H1 (cell line): ENCODE results near the gene PPIAL4G. TPM values are rescaled to one million over a fixed set of nuclear protein-coding genes. Genes with fewer than 3 reads are reported as not detected.
"Not testable (repeated sequence)": the region's sequence is repeated elsewhere in the genome, so short reads cannot be mapped to it uniquely, and the experiment has no call there.

Experiments
- CTCF ChIA-PET: fragments of 300-600 bp; sonication (Branson Sonifier 250); formaldehyde crosslinking; loops from one replicate; lab custom pipeline; 2021; ENCODE audit not compliant: partially characterized antibody; lab: Charles Lee
- POLR2A ChIA-PET: fragments of 300-600 bp; sonication (Branson Sonifier 250); formaldehyde crosslinking; loops from one replicate; lab custom pipeline; 2021; ENCODE audit warnings: inconsistent platforms; ENCODE audit not compliant: partially characterized antibody; lab: Charles Lee
- DNase-seq, 2 experiments: peaks; one replicate each; pipeline versions ENCODE4 v3.0.0 to v3.0.0-alpha.2; 2010 to 2022; ENCODE audit warnings: low spot score in 2 of 2, low read depth in 1 of 2, mixed read lengths in 1 of 2
- FAIRE-seq: peaks from 2 replicates; lab custom pipeline; 2011; peaks lifted over from hg19 to GRCh38; lab: Jason Lieb, UNC
- H2AFZ ChIP-seq: 2 replicates; pipeline ENCODE4 v1.8.1; 2012; ENCODE audit warnings: low read length, inconsistent platforms
- H2AK5ac ChIP-seq: 2 replicates; pipeline ENCODE4 v1.6.1; 2013; ENCODE audit warnings: low read depth, low read length
- H2BK120ac ChIP-seq: replicated peaks from 2 replicates; pipeline ENCODE3; 2013; ENCODE audit warnings: low read depth, low read length, inconsistent platforms
- H2BK12ac ChIP-seq: 2 replicates; pipeline ENCODE4 v1.6.1; 2013; ENCODE audit warnings: low read depth, low read length
- H2BK15ac ChIP-seq: 2 replicates; pipeline ENCODE4 v1.6.1; 2013; ENCODE audit warnings: low read length
- H2BK20ac ChIP-seq: 2 replicates; pipeline ENCODE4 v1.6.1; 2013; ENCODE audit warnings: low read length
- H2BK5ac ChIP-seq: 2 replicates; pipeline ENCODE4 v1.6.1; 2013; ENCODE audit warnings: low read depth, low read length
- H3K14ac ChIP-seq: 2 replicates; pipeline ENCODE4 v1.6.1; 2013; ENCODE audit warnings: inconsistent platforms; ENCODE audit not compliant: insufficient read length
- H3K18ac ChIP-seq: 2 replicates; pipeline ENCODE4 v1.6.1; 2013; ENCODE audit warnings: low read length; ENCODE audit errors: extremely low read depth
- H3K23ac ChIP-seq: 2 replicates; pipeline ENCODE4 v1.6.1; 2013; ENCODE audit warnings: inconsistent platforms; ENCODE audit not compliant: insufficient read length
- H3K23me2 ChIP-seq: 2 replicates; pipeline ENCODE4 v1.6.1; 2013; ENCODE audit warnings: low read depth, low read length
- H3K27ac ChIP-seq: 2 replicates; pipeline ENCODE4 v1.6.1; 2011; ENCODE audit warnings: low read depth, low read length, inconsistent platforms
- H3K27me3 ChIP-seq, 4 experiments: replicated peaks in 1 of 4; 1 replicate in 1 of 4; 2 replicates in 3 of 4; pipeline versions ENCODE4 v1.6.1 to v1.8.1; 2011 to 2013; ENCODE audit warnings: low read length in 3 of 4, mild to moderate bottlenecking in 3 of 4, inconsistent platforms in 2 of 4, mixed read lengths in 2 of 4, moderate library complexity in 1 of 4; ENCODE audit not compliant: control insufficient read depth in 3 of 4, insufficient read depth in 3 of 4; ENCODE audit errors: extremely low read depth in 1 of 4
- H3K36me3 ChIP-seq, 4 experiments: 2 replicates each; pipeline versions ENCODE4 v1.6.1 to v1.8.1; 2011 to 2013; ENCODE audit warnings: mild to moderate bottlenecking in 4 of 4, low read length in 3 of 4, moderate library complexity in 2 of 4, control low read depth in 1 of 4, inconsistent platforms in 1 of 4; ENCODE audit not compliant: insufficient read depth in 4 of 4, control insufficient read depth in 2 of 4
- H3K4ac ChIP-seq: replicated peaks from 2 replicates; pipeline ENCODE3; 2013; ENCODE audit warnings: low read length, low read depth, mixed read lengths, inconsistent platforms; ENCODE audit not compliant: insufficient read length
- H3K4me1 ChIP-seq, 4 experiments: replicated peaks in 1 of 4; 1 replicate in 1 of 4; 2 replicates in 3 of 4; pipeline versions ENCODE4 v1.6.1 to v1.8.1; 2011 to 2013; ENCODE audit warnings: low read length in 3 of 4, inconsistent platforms in 2 of 4, mixed read lengths in 1 of 4; ENCODE audit not compliant: insufficient read depth in 4 of 4, control insufficient read depth in 3 of 4
- H3K4me2 ChIP-seq, 2 experiments: 2 replicates each; pipeline versions ENCODE4 v1.6.1 to v1.8.1; 2011 to 2013; ENCODE audit warnings: low read depth in 2 of 2, low read length in 2 of 2, control low read depth in 1 of 2, inconsistent platforms in 1 of 2, mild to moderate bottlenecking in 1 of 2; ENCODE audit not compliant: insufficient read depth in 1 of 2
- H3K4me3 ChIP-seq, 4 experiments: fragments of 200-600, 300-600 bp in 1 of 4; sonication (generic), shearing (Covaris generic), sonication (Bioruptor Twin) in 1 of 4; 2 replicates each; pipeline versions ENCODE4 v1.5.1 to v1.8.1; 2011 to 2016; ENCODE audit warnings: low read length in 4 of 4, low read depth in 3 of 4, control low read depth in 2 of 4, inconsistent platforms in 2 of 4, mild to moderate bottlenecking in 2 of 4, mixed read lengths in 1 of 4, moderate library complexity in 1 of 4; ENCODE audit not compliant: insufficient read depth in 2 of 4; ENCODE audit errors: extremely low read depth in 1 of 4
- H3K56ac ChIP-seq: replicated peaks from 2 replicates; pipeline ENCODE3; 2013; ENCODE audit warnings: low read depth, mild to moderate bottlenecking, mixed read lengths, low read length, inconsistent platforms; ENCODE audit not compliant: insufficient read length
- H3K79me1 ChIP-seq: 2 replicates; pipeline ENCODE4 v1.6.1; 2013; ENCODE audit warnings: low read depth, low read length, control low read depth
- H3K79me2 ChIP-seq, 2 experiments: 2 replicates each; pipeline versions ENCODE4 v1.6.1 to v1.8.1; 2012 to 2013; ENCODE audit warnings: low read length in 2 of 2, mild to moderate bottlenecking in 2 of 2, inconsistent platforms in 1 of 2; ENCODE audit not compliant: insufficient read depth in 2 of 2, control insufficient read depth in 1 of 2
- H3K9ac ChIP-seq, 4 experiments: replicated peaks in 1 of 4; 1 replicate in 1 of 4; 2 replicates in 3 of 4; pipeline versions ENCODE4 v1.6.1 to v1.8.1; 2011 to 2013; ENCODE audit warnings: low read depth in 3 of 4, low read length in 3 of 4, control low read depth in 2 of 4, mild to moderate bottlenecking in 2 of 4, moderate library complexity in 2 of 4, inconsistent platforms in 1 of 4; ENCODE audit errors: extremely low read depth in 1 of 4
- H3K9me3 ChIP-seq, 2 experiments: 2 replicates each; pipeline versions ENCODE4 v1.6.1 to v1.8.1; 2012 to 2013; ENCODE audit warnings: mild to moderate bottlenecking in 2 of 2, moderate library complexity in 2 of 2, control low read depth in 1 of 2, inconsistent platforms in 1 of 2, low read depth in 1 of 2, low read length in 1 of 2, mixed read lengths in 1 of 2; ENCODE audit not compliant: insufficient read depth in 2 of 2
- H4K20me1 ChIP-seq, 2 experiments: replicated peaks in 1 of 2; 2 replicates each; pipeline versions ENCODE3 to v1.8.1; 2011 to 2013; ENCODE audit warnings: inconsistent platforms in 2 of 2, low read length in 2 of 2, mild to moderate bottlenecking in 1 of 2; ENCODE audit not compliant: insufficient read depth in 2 of 2, control insufficient read depth in 1 of 2
- H4K5ac ChIP-seq: 2 replicates; pipeline ENCODE4 v1.6.1; 2013; ENCODE audit warnings: low read length, low read depth, mixed read lengths, inconsistent platforms; ENCODE audit not compliant: insufficient read length
- H4K8ac ChIP-seq: 2 replicates; pipeline ENCODE4 v1.8.0; 2013; ENCODE audit warnings: mild to moderate bottlenecking, moderate library complexity, low read length, inconsistent platforms; ENCODE audit not compliant: insufficient read depth; ENCODE audit errors: extremely low read depth
- H4K91ac ChIP-seq: replicated peaks from 2 replicates; pipeline ENCODE3; 2013; ENCODE audit warnings: low read length, mixed read lengths, inconsistent platforms; ENCODE audit not compliant: insufficient read length
- WGBS, 2 experiments: shearing (Covaris generic) in 1 of 2; methylation state at CpG; one replicate each; pipeline versions ENCODE4 v1.1.6 to v1.1.7; 2013 to 2015; ENCODE audit warnings: low lambda C conversion rate in 2 of 2, mixed read lengths in 2 of 2, inconsistent platforms in 1 of 2, low coverage in 1 of 2, missing lambda C conversion rate in 1 of 2; ENCODE audit not compliant: insufficient replicate concordance in 2 of 2, insufficient coverage in 1 of 2, insufficient read length in 1 of 2; ENCODE audit errors: extremely low coverage in 1 of 2, missing lambda C conversion rate in 1 of 2; 5-methylcytosine and 5-hydroxymethylcytosine counted together
- polyA plus RNA-seq, 7 experiments: library from polyadenylated mRNA; depleted of rRNA in 3 of 7; stranded (reverse) in 5 of 7; unstranded in 2 of 7; fragments of >200 nt in 5 of 7; fragments of 200-250 nt in 2 of 7; gene quantifications; 1 replicate in 5 of 7; 2 replicates in 1 of 7; 4 replicates in 1 of 7; pipeline versions ENCODE4 v1.2.1 to v1.2.3, GENCODE V29; 2011 to 2013; ENCODE audit warnings: missing spikeins in 2 of 7, mixed read lengths in 2 of 7
- total RNA-seq: library from RNA; stranded (reverse); fragmentation: NEBNext Ultra II Directional; extraction: Animal tissue kit (Norgen Biotek cat#: 25700); gene quantifications from 2 replicates; pipeline ENCODE4 v1.2.1, GENCODE V29; 2021

PPIAL4G gene
- total and polyA plus RNA-seq, 2 of the 8 experiments (the other 6 are each of a cell fraction or from before 2014, with no cell fraction given), result not detected

- H3K18ac ChIP-seq, H2AFZ ChIP-seq, H3K9ac ChIP-seq, H3K4ac ChIP-seq, H3K36me3 ChIP-seq, H3K27me3 ChIP-seq, H4K5ac ChIP-seq, H2BK120ac ChIP-seq, H4K8ac ChIP-seq, H3K79me2 ChIP-seq, H2BK5ac ChIP-seq, H3K79me1 ChIP-seq, H2AK5ac ChIP-seq, FAIRE-seq, H3K23ac ChIP-seq, H2BK12ac ChIP-seq, H3K4me3 ChIP-seq, H3K14ac ChIP-seq, H2BK20ac ChIP-seq, H3K56ac ChIP-seq, CTCF ChIA-PET, H3K4me2 ChIP-seq, POLR2A ChIA-PET, H3K27ac ChIP-seq, H4K91ac ChIP-seq, DNase-seq, H4K20me1 ChIP-seq, H3K9me3 ChIP-seq, H3K4me1 ChIP-seq, H2BK15ac ChIP-seq, H3K23me2 ChIP-seq: not testable (repeated sequence)
These were observed 10.8 kb upstream of the PPIAL4G start for GRCh38 chr1:148493933-148494332.

GRCh38 chr1:148481134-148481533 lies 2.0 kb downstream of the PPIAL4G start:
- H2BK20ac ChIP-seq, H3K9me3 ChIP-seq, H2BK120ac ChIP-seq, H3K18ac ChIP-seq, H4K8ac ChIP-seq, H3K4me1 ChIP-seq, CTCF ChIA-PET, H3K79me1 ChIP-seq, H2AK5ac ChIP-seq, H3K27ac ChIP-seq, H3K14ac ChIP-seq, H2BK12ac ChIP-seq, H2BK15ac ChIP-seq, H3K23me2 ChIP-seq, H2BK5ac ChIP-seq, H3K23ac ChIP-seq, H4K5ac ChIP-seq, FAIRE-seq, POLR2A ChIA-PET, H4K20me1 ChIP-seq, H3K27me3 ChIP-seq, H3K36me3 ChIP-seq, H3K79me2 ChIP-seq, H3K9ac ChIP-seq, H3K4me3 ChIP-seq, H4K91ac ChIP-seq, H3K4me2 ChIP-seq, H3K4ac ChIP-seq, DNase-seq, H2AFZ ChIP-seq, H3K56ac ChIP-seq: not testable (repeated sequence)
- no CpG with 5 or more reads among the region's 4 CpGs for WGBS, 2 experiments
